WTC11 (cell line): ENCODE measurements around the gene OSBPL6. TPM values are rescaled to one million over a fixed set of nuclear protein-coding genes. Genes with fewer than 3 reads are reported as not detected.

Experiments used
- ATAC-seq: fragments of 200-7000 bp; cut with Tn5 transposase; 2 replicates; pipeline ENCODE4 v1.10.0; 2021; ENCODE audit warnings: mild to moderate bottlenecking, moderate library complexity
- CTCF ChIA-PET: fragments of 300-600 bp; sonication (Branson Sonifier 250); formaldehyde crosslinking; loops from one replicate; lab custom pipeline; 2021; ENCODE audit warnings: antibody characterized with exemption; lab: Charles Lee
- POLR2A ChIA-PET: fragments of 350-600 bp; sonication (Branson Sonifier 250); formaldehyde crosslinking; loops from one replicate; lab custom pipeline; 2021; ENCODE audit warnings: antibody characterized with exemption; lab: Charles Lee
- DNase-seq: peaks from one replicate; pipeline ENCODE4 v3.0.0; 2021; ENCODE audit warnings: low spot score
- H3K27ac Mint-ChIP-seq: 2 replicates; pipeline ENCODE4 v1.8.0; 2021; ENCODE audit warnings: mixed read lengths
- H3K27me3 Mint-ChIP-seq: 2 replicates; pipeline ENCODE4 v1.8.0; 2021; ENCODE audit warnings: low read depth, mild to moderate bottlenecking, moderate library complexity, mixed read lengths
- H3K36me3 Mint-ChIP-seq: 2 replicates; pipeline ENCODE4 v1.8.0; 2021; ENCODE audit warnings: mixed read lengths
- H3K4me1 Mint-ChIP-seq: 2 replicates; pipeline ENCODE4 v1.8.0; 2022; ENCODE audit warnings: mixed read lengths
- H3K4me3 Mint-ChIP-seq: 2 replicates; pipeline ENCODE4 v1.8.0; 2021; ENCODE audit warnings: mild to moderate bottlenecking, moderate library complexity, mixed read lengths
- H3K9me3 Mint-ChIP-seq: 2 replicates; pipeline ENCODE4 v1.8.0; 2021; ENCODE audit warnings: mixed read lengths
- CREM ChIP-seq: sonication (generic); formaldehyde crosslinking; IDR thresholded peaks from 2 replicates; pipeline ENCODE4 v1.8.1; 2022; ENCODE audit warnings: mild to moderate bottlenecking, missing genetic modification reagents, moderate library complexity
- EMX1 ChIP-seq: fragments of 250-450 bp; sonication (Bioruptor Pico); IDR thresholded peaks from 2 replicates; pipeline ENCODE4 v1.8.0; 2021; ENCODE audit warnings: mild to moderate bottlenecking
- FOXJ3 ChIP-seq: sonication (generic); formaldehyde crosslinking; IDR thresholded peaks from 2 replicates; pipeline ENCODE4 v1.9.0; 2021; ENCODE audit warnings: missing genetic modification reagents, mild to moderate bottlenecking, borderline replicate concordance
- IRF2 ChIP-seq: sonication (generic); formaldehyde crosslinking; IDR thresholded peaks from 2 replicates; pipeline ENCODE4 v1.8.0; 2022; ENCODE audit warnings: low read depth, missing genetic modification reagents, borderline replicate concordance
- PRRX2 ChIP-seq: fragments of 250-450 bp; sonication (Bioruptor Pico); IDR thresholded peaks from 2 replicates; pipeline ENCODE4 v1.8.0; 2021; ENCODE audit warnings: mild to moderate bottlenecking
- RELA ChIP-seq: sonication (generic); formaldehyde crosslinking; IDR thresholded peaks from 2 replicates; pipeline ENCODE4 v1.8.1; 2022; ENCODE audit warnings: missing genetic modification reagents, mild to moderate bottlenecking, borderline replicate concordance
- TCF7 ChIP-seq: sonication (generic); formaldehyde crosslinking; IDR thresholded peaks from 2 replicates; pipeline ENCODE4 v1.8.0; 2022; ENCODE audit warnings: mild to moderate bottlenecking, low read depth, missing genetic modification reagents, moderate library complexity
- ZNF317 ChIP-seq: sonication (generic); formaldehyde crosslinking; IDR thresholded peaks from 2 replicates; pipeline ENCODE4 v1.8.1; 2023; ENCODE audit warnings: low read depth, mild to moderate bottlenecking, moderate library complexity, missing genetic modification reagents, borderline replicate concordance
- total RNA-seq: library from RNA; stranded (reverse); gene quantifications from 3 replicates; pipeline ENCODE4 v1.2.3, GENCODE V29; 2021
- TF ChIP-seq, protein P1 (sequence below): fragments of 250-450 bp; sonication (Bioruptor Pico); IDR thresholded peaks from 2 replicates; pipeline ENCODE4 v1.9.0; 2021; ENCODE audit warnings: mild to moderate bottlenecking, borderline replicate concordance
- TF ChIP-seq, protein P2 (sequence below): sonication (generic); formaldehyde crosslinking; IDR thresholded peaks from 2 replicates; pipeline ENCODE4 v1.8.1; 2022; ENCODE audit warnings: low read depth, missing genetic modification reagents, borderline replicate concordance
- TF ChIP-seq, protein P3 (sequence below): sonication (generic); formaldehyde crosslinking; IDR thresholded peaks from 2 replicates; pipeline ENCODE4 v1.8.0; 2022; ENCODE audit warnings: mild to moderate bottlenecking, missing genetic modification reagents
- TF ChIP-seq, protein P4 (sequence below): sonication (generic); formaldehyde crosslinking; IDR thresholded peaks from 2 replicates; pipeline ENCODE4 v1.8.1; 2023; ENCODE audit warnings: mild to moderate bottlenecking, missing genetic modification reagents, moderate library complexity
- TF ChIP-seq, protein P5 (sequence below): sonication (generic); formaldehyde crosslinking; IDR thresholded peaks from 2 replicates; pipeline ENCODE4 v1.8.0; 2022; ENCODE audit warnings: mild to moderate bottlenecking, missing genetic modification reagents
- TF ChIP-seq, protein P6 (sequence below): sonication (generic); formaldehyde crosslinking; IDR thresholded peaks from 2 replicates; pipeline ENCODE4 v1.8.0; 2022; ENCODE audit warnings: mild to moderate bottlenecking, missing genetic modification reagents
- TF ChIP-seq, protein P7 (sequence below): sonication (generic); formaldehyde crosslinking; conservative IDR thresholded peaks from 2 replicates; pipeline ENCODE4 v1.8.1; 2023; ENCODE audit warnings: mild to moderate bottlenecking, low read depth, missing genetic modification reagents, moderate library complexity
- TF ChIP-seq, protein P8 (sequence below): sonication (generic); formaldehyde crosslinking; IDR thresholded peaks from 2 replicates; pipeline ENCODE4 v1.8.0; 2023; ENCODE audit warnings: mild to moderate bottlenecking, missing genetic modification reagents

Gene OSBPL6
- total RNA-seq, 1 experiment from 2014 or later = 9.2 TPM

DNA sequence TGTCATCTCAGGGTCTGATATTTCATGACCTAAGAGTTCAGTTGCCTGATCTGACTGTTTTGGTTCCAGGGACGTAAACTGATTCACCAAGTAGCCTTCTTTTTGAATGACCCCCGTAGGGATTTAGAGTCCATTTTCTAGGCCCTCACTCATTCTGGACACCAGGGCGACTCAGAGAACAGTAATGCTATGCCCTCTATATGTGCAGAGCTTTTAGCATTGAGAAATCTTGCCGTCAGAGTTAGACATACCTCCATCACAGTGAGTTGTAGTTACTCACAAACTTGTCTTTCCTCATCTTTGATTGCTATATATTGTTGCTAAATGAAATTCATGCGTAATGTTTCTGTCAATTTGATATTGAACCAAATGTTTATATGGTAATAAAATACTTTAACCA lies 92.3 kb downstream of the OSBPL6 start (continued):
- TF ChIP-seq, protein P1, sequence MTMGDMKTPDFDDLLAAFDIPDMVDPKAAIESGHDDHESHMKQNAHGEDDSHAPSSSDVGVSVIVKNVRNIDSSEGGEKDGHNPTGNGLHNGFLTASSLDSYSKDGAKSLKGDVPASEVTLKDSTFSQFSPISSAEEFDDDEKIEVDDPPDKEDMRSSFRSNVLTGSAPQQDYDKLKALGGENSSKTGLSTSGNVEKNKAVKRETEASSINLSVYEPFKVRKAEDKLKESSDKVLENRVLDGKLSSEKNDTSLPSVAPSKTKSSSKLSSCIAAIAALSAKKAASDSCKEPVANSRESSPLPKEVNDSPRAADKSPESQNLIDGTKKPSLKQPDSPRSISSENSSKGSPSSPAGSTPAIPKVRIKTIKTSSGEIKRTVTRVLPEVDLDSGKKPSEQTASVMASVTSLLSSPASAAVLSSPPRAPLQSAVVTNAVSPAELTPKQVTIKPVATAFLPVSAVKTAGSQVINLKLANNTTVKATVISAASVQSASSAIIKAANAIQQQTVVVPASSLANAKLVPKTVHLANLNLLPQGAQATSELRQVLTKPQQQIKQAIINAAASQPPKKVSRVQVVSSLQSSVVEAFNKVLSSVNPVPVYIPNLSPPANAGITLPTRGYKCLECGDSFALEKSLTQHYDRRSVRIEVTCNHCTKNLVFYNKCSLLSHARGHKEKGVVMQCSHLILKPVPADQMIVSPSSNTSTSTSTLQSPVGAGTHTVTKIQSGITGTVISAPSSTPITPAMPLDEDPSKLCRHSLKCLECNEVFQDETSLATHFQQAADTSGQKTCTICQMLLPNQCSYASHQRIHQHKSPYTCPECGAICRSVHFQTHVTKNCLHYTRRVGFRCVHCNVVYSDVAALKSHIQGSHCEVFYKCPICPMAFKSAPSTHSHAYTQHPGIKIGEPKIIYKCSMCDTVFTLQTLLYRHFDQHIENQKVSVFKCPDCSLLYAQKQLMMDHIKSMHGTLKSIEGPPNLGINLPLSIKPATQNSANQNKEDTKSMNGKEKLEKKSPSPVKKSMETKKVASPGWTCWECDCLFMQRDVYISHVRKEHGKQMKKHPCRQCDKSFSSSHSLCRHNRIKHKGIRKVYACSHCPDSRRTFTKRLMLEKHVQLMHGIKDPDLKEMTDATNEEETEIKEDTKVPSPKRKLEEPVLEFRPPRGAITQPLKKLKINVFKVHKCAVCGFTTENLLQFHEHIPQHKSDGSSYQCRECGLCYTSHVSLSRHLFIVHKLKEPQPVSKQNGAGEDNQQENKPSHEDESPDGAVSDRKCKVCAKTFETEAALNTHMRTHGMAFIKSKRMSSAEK (CRISPR knock-in tag) = no peak
- no peak for TF ChIP-seq ZNF317 (CRISPR knock-in tag)
- TF ChIP-seq, protein P2, sequence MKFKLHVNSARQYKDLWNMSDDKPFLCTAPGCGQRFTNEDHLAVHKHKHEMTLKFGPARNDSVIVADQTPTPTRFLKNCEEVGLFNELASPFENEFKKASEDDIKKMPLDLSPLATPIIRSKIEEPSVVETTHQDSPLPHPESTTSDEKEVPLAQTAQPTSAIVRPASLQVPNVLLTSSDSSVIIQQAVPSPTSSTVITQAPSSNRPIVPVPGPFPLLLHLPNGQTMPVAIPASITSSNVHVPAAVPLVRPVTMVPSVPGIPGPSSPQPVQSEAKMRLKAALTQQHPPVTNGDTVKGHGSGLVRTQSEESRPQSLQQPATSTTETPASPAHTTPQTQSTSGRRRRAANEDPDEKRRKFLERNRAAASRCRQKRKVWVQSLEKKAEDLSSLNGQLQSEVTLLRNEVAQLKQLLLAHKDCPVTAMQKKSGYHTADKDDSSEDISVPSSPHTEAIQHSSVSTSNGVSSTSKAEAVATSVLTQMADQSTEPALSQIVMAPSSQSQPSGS (CRISPR knock-in tag) = no peak
- TF ChIP-seq, protein P3, sequence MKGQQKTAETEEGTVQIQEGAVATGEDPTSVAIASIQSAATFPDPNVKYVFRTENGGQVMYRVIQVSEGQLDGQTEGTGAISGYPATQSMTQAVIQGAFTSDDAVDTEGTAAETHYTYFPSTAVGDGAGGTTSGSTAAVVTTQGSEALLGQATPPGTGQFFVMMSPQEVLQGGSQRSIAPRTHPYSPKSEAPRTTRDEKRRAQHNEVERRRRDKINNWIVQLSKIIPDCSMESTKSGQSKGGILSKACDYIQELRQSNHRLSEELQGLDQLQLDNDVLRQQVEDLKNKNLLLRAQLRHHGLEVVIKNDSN (CRISPR knock-in tag) = no peak
- TF ChIP-seq, protein P4, sequence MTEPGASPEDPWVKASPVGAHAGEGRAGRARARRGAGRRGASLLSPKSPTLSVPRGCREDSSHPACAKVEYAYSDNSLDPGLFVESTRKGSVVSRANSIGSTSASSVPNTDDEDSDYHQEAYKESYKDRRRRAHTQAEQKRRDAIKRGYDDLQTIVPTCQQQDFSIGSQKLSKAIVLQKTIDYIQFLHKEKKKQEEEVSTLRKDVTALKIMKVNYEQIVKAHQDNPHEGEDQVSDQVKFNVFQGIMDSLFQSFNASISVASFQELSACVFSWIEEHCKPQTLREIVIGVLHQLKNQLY (CRISPR knock-in tag) = no peak
- TF ChIP-seq, protein P5, sequence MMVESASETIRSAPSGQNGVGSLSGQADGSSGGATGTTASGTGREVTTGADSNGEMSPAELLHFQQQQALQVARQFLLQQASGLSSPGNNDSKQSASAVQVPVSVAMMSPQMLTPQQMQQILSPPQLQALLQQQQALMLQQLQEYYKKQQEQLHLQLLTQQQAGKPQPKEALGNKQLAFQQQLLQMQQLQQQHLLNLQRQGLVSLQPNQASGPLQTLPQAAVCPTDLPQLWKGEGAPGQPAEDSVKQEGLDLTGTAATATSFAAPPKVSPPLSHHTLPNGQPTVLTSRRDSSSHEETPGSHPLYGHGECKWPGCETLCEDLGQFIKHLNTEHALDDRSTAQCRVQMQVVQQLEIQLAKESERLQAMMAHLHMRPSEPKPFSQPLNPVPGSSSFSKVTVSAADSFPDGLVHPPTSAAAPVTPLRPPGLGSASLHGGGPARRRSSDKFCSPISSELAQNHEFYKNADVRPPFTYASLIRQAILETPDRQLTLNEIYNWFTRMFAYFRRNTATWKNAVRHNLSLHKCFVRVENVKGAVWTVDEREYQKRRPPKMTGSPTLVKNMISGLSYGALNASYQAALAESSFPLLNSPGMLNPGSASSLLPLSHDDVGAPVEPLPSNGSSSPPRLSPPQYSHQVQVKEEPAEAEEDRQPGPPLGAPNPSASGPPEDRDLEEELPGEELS (CRISPR knock-in tag) = no peak
- TF ChIP-seq, all 79 proteins: peak for 0

DNA sequence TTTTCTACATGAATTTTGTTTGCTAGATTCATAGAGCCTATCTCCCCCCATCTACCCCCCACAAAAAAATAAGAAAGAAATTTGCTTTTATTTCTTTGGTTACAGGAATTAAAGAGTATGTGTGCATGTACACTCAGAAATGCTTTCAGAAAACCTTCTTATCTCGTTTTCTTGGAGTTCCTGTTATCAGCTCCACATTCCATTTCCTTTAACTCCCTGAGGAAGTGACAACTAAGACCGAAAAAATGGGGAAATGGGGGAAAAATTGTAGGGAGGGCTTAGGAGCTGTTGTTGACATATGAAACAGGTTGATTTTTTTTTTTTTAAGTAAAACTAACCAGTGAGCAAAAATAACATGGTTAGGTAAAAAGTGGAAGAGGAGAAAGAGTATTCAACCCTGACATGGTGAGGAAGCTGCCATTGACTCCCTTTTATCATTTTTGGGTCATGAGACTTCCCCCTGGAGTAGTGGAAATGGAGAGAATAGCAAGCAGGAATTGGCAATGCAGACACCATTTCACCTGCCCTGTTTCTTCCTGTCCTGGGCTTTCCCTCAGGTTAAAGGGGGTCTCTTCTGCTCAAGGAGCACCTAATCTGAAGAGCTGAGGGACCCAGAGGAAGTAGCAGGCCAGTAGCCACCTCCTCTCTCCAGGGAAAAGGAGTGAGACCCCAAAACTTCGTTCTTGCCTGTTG lies 93.5 kb downstream of the OSBPL6 start:
- ChIA-PET CTCF (no interaction called here), POLR2A (interaction anchor here (0.7 kb wide), 2 partner anchors 9 to 139 kb away, joined by 8 to 11 read pairs; no protein-coding TSS in a partner anchor)
- no peak for DNase-seq

More for the DNA sequence above, 93.5 kb downstream of the OSBPL6 start:
- TF ChIP-seq, protein P6, sequence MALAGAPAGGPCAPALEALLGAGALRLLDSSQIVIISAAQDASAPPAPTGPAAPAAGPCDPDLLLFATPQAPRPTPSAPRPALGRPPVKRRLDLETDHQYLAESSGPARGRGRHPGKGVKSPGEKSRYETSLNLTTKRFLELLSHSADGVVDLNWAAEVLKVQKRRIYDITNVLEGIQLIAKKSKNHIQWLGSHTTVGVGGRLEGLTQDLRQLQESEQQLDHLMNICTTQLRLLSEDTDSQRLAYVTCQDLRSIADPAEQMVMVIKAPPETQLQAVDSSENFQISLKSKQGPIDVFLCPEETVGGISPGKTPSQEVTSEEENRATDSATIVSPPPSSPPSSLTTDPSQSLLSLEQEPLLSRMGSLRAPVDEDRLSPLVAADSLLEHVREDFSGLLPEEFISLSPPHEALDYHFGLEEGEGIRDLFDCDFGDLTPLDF = no peak
- TF ChIP-seq, protein P4 (CRISPR knock-in tag) = no peak
- no peak for TF ChIP-seq RELA (CRISPR knock-in tag)
- TF ChIP-seq, protein P7, sequence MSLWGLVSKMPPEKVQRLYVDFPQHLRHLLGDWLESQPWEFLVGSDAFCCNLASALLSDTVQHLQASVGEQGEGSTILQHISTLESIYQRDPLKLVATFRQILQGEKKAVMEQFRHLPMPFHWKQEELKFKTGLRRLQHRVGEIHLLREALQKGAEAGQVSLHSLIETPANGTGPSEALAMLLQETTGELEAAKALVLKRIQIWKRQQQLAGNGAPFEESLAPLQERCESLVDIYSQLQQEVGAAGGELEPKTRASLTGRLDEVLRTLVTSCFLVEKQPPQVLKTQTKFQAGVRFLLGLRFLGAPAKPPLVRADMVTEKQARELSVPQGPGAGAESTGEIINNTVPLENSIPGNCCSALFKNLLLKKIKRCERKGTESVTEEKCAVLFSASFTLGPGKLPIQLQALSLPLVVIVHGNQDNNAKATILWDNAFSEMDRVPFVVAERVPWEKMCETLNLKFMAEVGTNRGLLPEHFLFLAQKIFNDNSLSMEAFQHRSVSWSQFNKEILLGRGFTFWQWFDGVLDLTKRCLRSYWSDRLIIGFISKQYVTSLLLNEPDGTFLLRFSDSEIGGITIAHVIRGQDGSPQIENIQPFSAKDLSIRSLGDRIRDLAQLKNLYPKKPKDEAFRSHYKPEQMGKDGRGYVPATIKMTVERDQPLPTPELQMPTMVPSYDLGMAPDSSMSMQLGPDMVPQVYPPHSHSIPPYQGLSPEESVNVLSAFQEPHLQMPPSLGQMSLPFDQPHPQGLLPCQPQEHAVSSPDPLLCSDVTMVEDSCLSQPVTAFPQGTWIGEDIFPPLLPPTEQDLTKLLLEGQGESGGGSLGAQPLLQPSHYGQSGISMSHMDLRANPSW (CRISPR knock-in tag) = no peak
- TF ChIP-seq CREM = no peak
- no peak for TF ChIP-seq FOXJ3 (CRISPR knock-in tag)
- no peak for TF ChIP-seq PRRX2 (CRISPR knock-in tag)
- no peak for TF ChIP-seq TCF7 (CRISPR knock-in tag)
- no peak for TF ChIP-seq EMX1
- TF ChIP-seq, protein P8, sequence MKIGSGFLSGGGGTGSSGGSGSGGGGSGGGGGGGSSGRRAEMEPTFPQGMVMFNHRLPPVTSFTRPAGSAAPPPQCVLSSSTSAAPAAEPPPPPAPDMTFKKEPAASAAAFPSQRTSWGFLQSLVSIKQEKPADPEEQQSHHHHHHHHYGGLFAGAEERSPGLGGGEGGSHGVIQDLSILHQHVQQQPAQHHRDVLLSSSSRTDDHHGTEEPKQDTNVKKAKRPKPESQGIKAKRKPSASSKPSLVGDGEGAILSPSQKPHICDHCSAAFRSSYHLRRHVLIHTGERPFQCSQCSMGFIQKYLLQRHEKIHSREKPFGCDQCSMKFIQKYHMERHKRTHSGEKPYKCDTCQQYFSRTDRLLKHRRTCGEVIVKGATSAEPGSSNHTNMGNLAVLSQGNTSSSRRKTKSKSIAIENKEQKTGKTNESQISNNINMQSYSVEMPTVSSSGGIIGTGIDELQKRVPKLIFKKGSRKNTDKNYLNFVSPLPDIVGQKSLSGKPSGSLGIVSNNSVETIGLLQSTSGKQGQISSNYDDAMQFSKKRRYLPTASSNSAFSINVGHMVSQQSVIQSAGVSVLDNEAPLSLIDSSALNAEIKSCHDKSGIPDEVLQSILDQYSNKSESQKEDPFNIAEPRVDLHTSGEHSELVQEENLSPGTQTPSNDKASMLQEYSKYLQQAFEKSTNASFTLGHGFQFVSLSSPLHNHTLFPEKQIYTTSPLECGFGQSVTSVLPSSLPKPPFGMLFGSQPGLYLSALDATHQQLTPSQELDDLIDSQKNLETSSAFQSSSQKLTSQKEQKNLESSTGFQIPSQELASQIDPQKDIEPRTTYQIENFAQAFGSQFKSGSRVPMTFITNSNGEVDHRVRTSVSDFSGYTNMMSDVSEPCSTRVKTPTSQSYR (CRISPR knock-in tag) = no peak
- TF ChIP-seq IRF2 (CRISPR knock-in tag) = no peak
- no peak for ATAC-seq
- Mint-ChIP-seq H3K36me3 (peaks cover 13% of the 10 kb centered on the region), H3K27ac (no peak overlapping the region), H3K4me3 (no peak overlapping the region), H3K27me3 (no peaks in the 10 kb centered on the region), H3K4me1 (peaks cover 6% of the 10 kb centered on the region), H3K9me3 (peaks cover 23% of the 10 kb centered on the region)
